ENCODE results near the gene MR1.
"Not testable (repeated sequence)": the region's sequence is repeated elsewhere in the genome, so short reads cannot be mapped to it uniquely, and the experiment has no call there.

Gene MR1

GRCh38 chr1:181033128-181033798 lies 520 bp upstream of the MR1 start:
- DNase-seq: no peak

DNA sequence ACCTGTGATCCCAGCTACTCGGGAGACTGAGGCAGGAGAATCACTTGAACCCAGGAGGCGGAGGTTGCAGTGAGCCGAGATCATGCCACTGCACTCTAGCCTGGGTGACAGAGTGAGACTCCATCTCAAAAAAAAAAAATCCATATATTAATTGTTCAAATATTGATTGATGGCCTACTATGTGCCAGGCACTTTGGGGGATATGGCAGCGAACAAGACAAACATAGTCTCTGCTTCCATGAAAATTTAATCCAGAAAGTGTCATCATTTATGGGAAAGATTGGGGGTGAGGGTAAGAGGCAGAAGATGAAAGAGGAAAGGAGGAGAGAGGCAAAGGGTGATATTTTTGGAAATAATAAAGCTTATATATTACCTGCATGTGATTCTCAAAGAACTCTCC lies 1.4 kb downstream of the MR1 start:
- DNase-seq: not testable (repeated sequence)

- no peak for DNase-seq
Observed at GRCh38 chr1:181036107-181036836, 2.5 kb downstream of the MR1 start.

DNA sequence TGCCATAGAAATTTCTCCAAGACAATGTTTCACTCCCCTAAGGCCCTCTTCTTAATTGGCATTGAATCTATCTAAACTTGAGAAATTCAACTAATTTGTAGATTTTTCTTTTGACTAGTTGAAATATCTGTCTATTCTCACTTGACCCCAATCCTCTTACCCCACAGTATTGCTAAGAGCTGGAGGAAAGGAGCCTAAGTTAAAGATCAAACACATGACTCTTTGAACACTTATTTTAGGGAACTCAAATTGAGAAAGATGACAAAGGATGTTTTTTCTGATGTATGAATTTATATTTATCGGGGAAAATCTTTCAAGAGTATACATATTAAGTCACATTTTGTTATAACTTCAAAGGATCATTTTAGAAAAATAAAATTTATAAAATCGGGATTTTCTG lies 3.6 kb downstream of the MR1 start:
- no peak for DNase-seq

- peak; percentile 37 for DNase-seq
Observed at GRCh38 chr1:181038399-181038873, 4.7 kb downstream of the MR1 start.

GRCh38 chr1:181040284-181040865 lies 6.6 kb downstream of the MR1 start:
- no peak for DNase-seq

GRCh38 chr1:181043025-181043888 lies 9.5 kb downstream of the MR1 start:
- DNase-seq: no peak

DNA sequence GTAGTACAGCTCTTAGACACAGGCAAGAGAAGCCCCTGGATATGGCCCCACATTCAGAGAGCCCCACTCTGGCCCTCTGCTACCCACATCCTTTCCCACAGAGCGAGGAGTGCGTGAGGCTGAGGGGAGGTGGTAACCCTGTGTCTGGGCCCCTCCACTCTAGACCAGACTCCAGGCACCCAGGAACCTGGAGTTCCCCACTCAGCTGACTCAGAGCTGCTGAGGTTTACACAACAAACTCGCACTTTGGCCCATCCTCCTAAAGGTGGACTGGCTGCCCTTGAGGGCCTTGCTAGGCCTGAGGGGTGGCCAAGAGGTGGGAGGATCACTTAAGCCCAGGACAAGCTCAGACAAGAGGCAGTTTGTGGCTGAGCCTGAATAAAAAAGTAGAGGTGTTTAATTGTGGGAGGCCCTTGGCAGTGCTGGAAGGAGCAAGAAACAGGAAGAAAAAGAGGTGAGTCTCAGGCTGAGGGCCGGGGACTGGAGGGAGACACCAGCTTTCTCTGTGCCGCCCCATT lies 10.7 kb downstream of the MR1 start:
- DNase-seq: no peak

DNA sequence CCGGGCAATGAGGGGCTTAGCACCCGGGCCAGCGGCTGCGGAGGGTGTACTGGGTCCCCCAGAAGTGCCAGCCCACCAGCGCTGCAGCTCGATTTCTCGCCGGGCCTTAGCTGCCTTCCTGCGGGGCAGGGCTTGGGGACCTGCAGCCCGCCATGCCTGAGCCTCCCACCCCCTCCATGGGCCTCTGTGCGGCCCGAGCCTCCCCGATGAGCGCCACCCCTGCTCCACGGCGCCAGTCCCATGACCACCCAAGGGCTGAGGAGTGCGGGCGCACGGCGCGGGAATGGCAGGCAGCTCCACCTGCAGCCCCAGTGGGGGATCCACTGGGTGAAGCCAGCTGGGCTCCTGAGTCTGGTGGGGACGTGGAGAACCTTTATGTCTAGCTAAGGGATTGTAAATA lies 12.2 kb downstream of the MR1 start:
- not testable (repeated sequence) for DNase-seq

DNA sequence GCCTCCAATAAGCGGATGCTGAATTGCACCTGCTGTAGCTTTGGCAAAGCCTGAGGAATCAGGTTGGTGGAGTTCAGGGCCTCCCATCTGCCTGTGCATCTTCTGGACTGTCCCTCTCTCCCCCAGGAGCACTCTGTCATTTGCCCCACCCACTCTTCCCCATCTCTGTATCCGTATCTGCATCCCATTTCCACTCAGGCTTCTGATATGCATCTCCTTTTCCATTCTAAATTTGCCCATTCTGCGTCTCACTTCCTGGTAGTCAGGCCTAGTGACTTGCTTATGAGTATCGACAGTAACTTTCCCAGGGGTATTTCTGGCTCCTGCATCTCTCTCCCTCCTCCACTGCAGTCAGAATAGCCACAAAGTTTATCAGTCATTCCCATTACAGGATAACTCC lies 15.6 kb downstream of the MR1 start:
- DNase-seq: no peak

DNA sequence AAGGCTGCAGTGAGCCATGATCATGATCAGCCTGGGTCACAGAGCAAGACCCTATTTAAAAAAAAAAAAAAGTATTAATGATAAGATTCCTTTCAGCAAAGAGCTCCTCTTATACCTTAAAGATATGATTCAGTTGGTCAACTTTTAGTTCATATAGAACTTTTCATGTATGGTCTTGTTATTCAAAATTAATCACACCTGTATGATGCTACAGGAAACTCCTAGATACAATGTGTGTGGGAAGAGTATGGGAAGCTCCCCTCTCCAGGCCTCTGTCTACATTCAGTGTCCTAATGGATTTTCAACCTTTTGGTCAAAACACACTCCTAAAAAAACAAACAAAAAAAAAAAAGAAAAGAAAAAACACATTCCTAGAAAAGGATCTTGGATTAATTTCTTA lies 17.1 kb downstream of the MR1 start:
- DNase-seq: no peak

- DNase-seq: no peak
Observed at GRCh38 chr1:181056560-181056959, 22.8 kb downstream of the MR1 start.

DNA sequence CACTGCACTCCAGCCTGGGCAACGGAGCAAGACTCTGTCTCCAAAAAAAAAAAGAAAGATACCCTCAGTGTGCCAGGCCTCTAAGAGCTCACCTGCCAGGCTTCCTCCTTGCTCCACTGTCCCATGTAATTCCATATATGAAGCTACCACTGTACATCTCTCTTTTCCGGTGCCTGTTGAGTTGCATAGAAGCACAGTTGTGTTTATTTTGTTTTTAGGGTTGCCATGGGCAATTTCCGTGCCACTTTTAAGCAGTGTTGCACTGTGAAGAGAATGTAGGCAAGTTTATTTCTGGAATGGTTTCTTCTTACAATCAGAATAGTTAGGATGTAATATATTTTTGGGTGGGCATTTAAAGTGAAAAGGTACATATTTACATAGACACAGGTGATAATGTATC lies 23.3 kb downstream of the MR1 start:
- DNase-seq: no peak

- DNase-seq: no peak
Observed at GRCh38 chr1:181059435-181059834, 25.7 kb downstream of the MR1 start.

- no peak for DNase-seq
Observed at GRCh38 chr1:181060066-181060465, 26.3 kb downstream of the MR1 start.

DNA sequence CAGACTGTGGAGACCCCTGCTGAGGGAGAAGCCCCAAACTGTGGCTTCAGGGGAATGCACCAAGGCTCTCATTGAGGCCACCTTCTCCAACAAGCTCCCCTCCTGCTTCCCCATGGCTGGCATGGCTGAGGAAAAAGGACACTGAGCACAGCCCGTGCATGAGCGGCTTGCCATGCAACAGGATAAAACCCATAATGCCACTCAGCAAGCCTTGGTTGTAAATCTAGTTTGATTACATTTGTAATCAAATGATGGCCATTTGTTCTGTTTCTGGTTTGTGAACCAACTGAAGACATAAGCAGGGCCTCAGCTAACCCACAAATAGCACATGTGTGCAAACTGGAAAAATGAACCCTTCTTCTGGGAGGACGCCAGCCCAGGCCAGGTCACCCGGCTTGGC lies 27.2 kb downstream of the MR1 start:
- not testable (repeated sequence) for DNase-seq

GRCh38 chr1:181061487-181061886 lies 27.7 kb downstream of the MR1 start:
- no peak for DNase-seq

DNA sequence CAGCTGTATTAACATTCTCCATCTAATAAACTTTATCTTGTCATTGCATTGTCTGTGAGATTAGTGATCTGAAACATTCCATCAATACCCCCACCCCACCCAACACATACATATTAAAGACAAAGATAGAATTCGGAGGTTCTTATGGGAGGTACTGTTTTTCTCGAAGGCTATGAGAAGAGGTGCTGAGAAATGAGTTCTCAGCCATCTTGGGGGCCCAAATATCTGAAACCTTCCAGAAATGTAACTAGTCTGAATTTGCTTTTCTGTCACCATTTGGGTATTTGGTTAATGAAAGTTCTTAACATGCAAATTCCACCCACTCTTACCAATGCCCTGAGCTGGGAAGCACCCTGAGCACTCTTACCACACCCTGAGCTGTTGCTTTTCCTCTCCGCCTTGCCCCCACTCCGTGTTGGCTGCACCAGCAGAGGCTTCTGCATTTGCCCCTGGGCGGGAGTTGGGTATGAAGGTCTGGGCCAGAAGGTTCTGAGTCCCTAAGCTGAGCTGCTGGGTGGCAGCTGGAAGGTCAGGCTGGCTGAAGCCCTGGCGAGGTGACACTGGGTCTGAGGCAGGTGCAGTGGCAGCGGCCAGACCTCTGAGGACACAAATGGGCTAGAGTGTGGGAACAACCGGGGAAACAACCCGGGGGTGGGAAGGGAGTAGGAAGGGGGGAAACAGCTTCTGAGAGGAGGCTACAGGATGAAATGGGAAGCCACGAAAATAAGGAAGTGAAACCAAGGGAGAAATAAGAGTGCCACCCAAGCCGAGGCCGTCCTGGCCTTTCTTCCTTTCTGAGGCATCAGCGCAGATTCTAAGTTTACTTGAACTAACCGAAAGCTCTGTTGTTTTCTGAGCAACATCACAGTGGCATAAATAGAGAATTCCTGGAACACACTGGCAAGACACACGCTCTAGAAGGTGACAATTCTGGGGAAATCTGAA lies 28.4 kb downstream of the MR1 start:
- DNase-seq: no peak

GRCh38 chr1:181062836-181063428 lies 29.1 kb downstream of the MR1 start:
- DNase-seq: no peak

GRCh38 chr1:181064011-181064623 lies 30.3 kb downstream of the MR1 start:
- DNase-seq: peak; percentile 20

- DNase-seq: no peak
Observed at GRCh38 chr1:181064702-181065101, 30.9 kb downstream of the MR1 start.

All from NCI-H2227 treated with DMSO at 0.1 percent for 48 hours (cell line).